HEK293T (cell line): Measurements from ENCODE around the gene MYO16.

ENCODE experiments used
- ARNT ChIP-seq: fragments of 450-650 bp; IDR thresholded peaks from 2 replicates; pipeline ENCODE4 v1.6.1; 2017; ENCODE audit warnings: mild to moderate bottlenecking
- BHLHE40 ChIP-seq: fragments of 450-650 bp; IDR thresholded peaks from 2 replicates; pipeline ENCODE4 v1.6.1; 2016; ENCODE audit warnings: mild to moderate bottlenecking, moderate library complexity, borderline replicate concordance
- CTBP1 ChIP-seq: fragments of 450-650 bp; IDR thresholded peaks from 2 replicates; pipeline ENCODE4 v1.6.1; 2016; ENCODE audit warnings: borderline replicate concordance
- ELF4 ChIP-seq: fragments of 450-650 bp; IDR thresholded peaks from 2 replicates; pipeline ENCODE4 v1.6.1; 2017; ENCODE audit warnings: antibody characterized with exemption
- FOXA1 ChIP-seq: fragments of 450-650 bp; IDR thresholded peaks from 2 replicates; pipeline ENCODE4 v1.6.1; 2016; ENCODE audit warnings: mild to moderate bottlenecking
- FOXK2 ChIP-seq: fragments of 450-650 bp; IDR thresholded peaks from 2 replicates; pipeline ENCODE4 v1.6.1; 2016; ENCODE audit warnings: mild to moderate bottlenecking
- L3MBTL2 ChIP-seq: fragments of 450-650 bp; conservative IDR thresholded peaks from 2 replicates; pipeline ENCODE4 v1.6.1; 2016; ENCODE audit warnings: mild to moderate bottlenecking
- SP1 ChIP-seq: fragments of 450-650 bp; IDR thresholded peaks from 2 replicates; pipeline ENCODE4 v1.6.1; 2017
- SUZ12 ChIP-seq: fragments of 450-650 bp; IDR thresholded peaks from 2 replicates; pipeline ENCODE4 v1.6.1; 2016; ENCODE audit warnings: mild to moderate bottlenecking
- TARDBP ChIP-seq: fragments of 450-650 bp; IDR thresholded peaks from 2 replicates; pipeline ENCODE4 v1.6.1; 2016
- ZNF384 ChIP-seq: fragments of 450-650 bp; IDR thresholded peaks from 2 replicates; pipeline ENCODE4 v1.6.1; 2016

DNA sequence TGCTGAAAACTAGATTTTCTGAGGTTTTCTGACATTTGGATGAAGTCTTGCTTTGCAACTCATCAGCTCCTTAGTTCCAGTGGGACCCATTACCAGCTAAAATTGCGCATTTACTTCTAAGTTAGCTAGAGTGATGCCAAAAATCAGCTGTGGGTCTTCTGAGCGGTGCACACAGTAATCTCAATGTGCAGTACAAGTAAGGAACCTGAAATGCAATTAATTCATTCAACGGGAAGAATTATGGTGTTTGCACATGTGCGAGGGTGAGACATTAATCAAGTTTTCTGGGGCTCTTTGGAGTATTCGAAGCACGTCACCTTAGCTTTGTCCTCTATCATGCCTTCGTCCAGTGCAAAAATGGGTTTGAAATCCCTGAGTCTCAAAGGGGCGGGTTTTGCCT, 146.2 kb downstream of the MYO16 start:
- TF ChIP-seq FOXK2 (no peak), ELF4 (no peak), BHLHE40 (no peak), ZNF384 (no peak), TARDBP (no peak), SP1 (no peak), SUZ12 (no peak), FOXA1 (no peak), L3MBTL2 (no peak), ARNT (no peak), CTBP1 (no peak)
